DMS53 (cell line): ENCODE measurements around the gene PSMC5.
"Not testable (repeated sequence)": the region's sequence is repeated elsewhere in the genome, so short reads cannot be mapped to it uniquely, and the experiment has no call there.

Experiments
- DNase-seq: peaks from one replicate; lab custom pipeline; 2025; lab: John Stamatoyannopoulos, UW

Gene PSMC5

DNA sequence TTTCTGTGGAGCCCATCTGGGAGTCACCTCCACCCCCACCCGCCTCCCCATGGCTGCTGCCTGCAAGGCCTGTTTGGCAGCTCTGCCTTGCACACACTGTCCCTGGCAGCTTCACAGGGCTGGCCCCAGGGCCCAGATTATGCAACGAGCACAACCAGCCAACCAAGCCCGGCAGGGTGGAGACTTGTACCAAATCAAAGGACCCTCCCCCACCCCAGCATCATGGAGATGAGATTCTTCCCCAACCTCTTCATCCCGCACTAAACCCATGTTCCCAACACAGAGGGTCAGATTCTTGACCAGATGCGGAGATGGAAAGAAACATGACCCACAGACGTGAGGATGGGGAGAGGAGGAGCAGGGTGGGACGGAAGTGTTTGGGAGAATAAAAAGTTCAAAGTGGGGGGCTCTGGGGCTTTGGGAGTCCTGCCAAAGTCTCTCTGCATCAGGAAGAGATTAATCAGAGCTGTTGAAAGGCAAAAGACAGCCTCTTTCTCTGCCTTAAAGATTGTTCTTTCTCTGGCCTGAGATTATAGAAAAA lies 11.5 kb downstream of the PSMC5 start:
- DNase-seq: peak; percentile 13

DNA sequence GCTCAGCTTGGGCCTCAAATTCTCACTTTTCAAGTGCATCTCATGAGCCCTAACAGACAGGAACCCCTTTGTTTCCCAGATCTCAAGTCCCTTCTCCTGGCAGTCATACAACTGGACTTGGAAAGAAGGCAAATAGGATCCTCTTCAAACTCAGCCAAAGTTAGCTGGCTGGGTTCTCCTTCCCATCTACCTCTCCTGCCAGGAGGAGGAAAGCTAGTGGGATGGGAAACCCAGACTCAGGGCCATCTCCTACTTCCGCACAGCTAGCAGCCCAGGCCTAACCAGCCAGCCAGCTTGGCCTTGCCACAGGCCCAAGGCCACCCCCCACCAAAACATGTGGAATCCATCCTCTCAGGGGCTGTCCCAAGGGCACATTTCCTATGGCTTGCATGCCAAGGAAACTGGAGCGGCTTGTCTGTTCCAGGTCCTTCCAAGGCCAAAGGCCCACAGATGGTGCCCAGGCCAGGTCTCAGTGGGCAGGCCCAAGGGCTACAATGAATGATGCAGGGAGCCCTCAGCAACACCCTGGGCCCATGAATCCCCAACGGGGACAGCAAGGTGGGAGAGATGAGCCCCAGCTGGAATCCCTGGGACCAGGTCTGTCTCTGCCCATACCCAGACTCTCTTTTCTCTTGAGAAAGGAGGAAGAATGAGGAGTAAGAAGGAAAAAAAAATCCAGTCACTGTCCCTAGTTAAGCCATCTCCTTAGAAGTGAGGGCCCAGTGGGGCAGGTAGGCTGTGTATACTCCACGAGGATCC lies 13.5 kb downstream of the PSMC5 start:
- no peak for DNase-seq

DNA sequence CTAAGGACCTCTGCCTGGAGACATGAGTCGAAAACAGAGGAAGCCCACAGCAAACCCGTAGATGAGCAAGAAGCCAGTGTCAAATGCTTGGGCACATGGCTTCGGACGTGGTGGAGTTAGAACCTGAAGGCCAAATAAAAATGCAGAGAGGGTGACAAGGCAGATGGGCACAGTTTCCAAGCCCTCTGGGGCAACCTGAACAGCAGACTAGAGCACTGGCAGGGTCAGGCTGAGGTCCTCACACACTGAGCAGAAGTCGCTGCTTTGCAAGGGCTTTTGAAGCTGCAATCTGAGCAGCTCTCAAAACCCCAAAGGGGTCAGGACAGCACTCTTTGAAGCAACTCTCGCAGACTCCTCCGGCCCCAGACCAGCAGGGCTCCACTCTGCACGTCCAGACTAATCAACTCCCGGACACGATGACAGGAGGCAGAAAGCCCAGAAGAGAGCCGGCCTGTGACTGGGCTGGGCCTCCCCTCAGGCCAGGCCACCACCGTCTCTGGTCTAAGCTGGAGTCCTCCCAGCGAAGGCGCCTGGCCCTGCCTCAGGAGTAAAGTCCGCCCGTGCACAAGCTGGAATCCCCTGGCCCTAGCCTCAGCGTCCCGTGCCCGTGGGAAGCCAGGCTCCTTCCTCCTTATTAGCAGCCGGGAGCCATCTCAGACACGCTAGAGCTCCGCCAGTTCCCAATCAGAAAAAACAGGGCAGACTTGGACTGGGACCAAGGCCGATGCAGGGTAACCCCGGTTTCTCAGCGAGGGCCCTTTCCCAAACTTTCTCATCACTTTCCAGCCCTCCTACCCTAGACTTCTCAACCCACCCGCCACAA lies 14.3 kb downstream of the PSMC5 start:
- DNase-seq: peak; percentile 46

DNA sequence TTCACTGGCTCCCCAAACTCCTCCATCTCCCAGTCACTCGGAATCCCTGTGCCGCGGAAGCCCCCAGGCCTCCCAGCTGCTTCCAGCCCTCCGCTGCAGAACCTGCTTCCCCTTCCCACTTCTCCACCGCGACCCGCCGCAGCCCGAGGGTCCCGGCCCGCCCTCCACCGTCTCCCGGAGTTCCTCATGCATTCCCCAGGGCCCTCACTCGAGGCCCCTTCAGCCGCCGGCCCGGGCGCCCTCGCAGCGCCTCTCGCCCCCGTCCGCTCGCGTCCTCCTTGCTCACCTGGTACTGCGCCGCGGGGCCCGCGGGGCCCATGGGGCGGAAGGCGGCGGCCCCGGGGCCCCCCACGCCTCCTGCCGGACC lies 14.9 kb downstream of the PSMC5 start:
- DNase-seq: peak; percentile 74

DNA sequence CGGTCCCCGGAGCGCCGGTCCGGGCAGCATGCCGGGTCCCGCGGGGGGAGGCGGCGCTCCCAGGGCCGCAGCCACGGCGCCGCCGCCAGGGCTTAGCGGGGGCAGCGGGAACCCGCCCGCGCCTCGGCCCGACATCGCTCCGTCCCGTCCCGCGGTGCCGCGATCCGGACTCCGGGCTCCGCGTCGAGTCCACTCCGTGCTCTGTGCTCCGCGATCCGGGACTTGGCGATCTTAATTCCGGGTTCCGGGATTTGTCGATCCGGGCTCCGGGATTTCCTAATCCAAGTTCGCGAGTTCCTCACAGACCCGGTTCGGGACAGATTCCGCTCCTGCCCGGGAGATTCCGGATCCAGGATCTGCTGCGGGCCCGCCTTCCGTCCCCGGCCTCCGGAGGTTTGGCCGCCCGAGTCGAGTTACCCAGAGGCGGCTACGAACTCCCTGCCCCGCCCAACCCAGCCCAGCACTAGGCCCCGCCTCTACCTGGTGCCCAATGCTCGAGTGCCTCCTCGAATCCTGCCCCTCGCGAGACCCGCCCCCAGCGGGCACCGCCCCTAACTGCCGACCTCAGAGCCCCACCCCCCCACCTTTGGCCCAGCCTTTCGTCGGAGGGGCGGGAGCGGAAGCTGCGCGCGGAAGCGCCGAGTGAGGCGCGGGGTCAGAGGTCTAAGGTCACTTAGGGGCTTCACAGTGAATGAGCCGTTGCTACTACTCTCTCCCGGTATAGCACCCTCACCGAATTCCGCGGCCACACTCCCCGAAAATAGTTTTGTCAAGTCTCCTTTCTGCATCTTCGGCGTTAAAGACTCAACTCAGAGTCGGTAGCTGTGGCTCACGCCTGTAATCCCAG lies 15.5 kb downstream of the PSMC5 start, which contains the start of gene SMARCD2:
Gene SMARCD2, minus strand, starts transcription at position 146 of the 847 bp plus-strand sequence. Its CDS starts 11 bp downstream, at position 135.
- DNase-seq: peak; percentile 100

DNA sequence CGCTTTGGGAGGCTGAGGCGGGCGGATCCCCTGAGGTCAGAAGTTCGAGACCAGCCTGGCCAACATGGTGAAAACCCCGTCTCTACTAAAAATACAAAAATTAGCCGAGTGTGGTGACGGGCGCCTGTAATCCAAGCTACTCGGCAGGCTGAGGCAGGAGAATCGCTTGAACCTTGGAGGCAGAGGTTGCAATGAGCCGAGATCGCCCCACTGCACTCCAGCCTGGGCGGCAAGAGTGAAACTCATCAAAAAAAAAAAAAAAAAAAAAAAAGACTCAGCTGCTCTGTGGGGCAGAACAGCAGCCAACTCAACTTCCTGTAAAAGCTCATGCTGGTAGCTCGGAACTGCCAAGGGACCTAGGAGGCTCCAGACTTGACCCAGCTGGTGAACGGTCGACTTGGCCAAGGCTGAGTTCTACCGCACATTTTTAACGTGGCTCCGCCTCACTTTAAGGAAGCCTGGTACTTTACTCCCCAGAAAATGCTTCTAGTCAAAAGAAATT lies 16.2 kb downstream of the PSMC5 start:
- DNase-seq: peak; percentile 69

DNA sequence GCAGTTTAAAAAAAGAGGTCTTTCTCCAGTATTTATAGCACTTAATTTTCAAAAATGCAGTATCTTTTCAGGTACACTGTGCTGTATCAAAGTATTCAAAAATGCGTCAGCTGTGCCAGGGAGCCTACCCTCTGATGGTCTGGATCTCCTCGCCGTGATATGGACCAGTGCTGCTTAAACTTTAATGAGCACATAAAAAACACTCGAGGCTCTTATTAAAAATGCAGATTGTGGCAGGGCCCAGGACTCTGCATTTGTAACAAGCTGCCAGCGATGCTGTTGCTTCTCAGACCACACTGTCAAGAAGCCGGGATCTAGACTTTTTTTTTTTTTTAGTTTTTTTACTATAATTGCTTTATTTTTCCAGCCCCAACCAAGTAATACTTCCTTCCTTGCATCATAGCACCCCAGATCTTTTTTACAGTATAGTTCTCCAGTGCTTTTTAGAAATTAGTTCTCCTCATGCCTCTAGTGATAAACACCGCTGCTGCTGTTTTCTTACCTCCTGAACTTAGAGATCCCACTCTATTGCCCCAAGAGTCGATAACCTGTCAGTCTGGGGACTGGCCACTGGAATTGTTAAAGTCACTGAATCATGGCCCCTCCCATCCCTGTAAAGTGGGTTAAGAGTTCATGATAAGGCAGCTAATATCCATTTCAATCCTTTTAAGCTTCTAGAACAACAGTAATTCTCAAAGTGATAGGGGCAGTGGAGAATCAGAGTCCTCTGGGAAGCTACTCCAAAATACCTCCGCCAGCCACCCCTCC lies 16.9 kb downstream of the PSMC5 start:
- DNase-seq: no peak

DNA sequence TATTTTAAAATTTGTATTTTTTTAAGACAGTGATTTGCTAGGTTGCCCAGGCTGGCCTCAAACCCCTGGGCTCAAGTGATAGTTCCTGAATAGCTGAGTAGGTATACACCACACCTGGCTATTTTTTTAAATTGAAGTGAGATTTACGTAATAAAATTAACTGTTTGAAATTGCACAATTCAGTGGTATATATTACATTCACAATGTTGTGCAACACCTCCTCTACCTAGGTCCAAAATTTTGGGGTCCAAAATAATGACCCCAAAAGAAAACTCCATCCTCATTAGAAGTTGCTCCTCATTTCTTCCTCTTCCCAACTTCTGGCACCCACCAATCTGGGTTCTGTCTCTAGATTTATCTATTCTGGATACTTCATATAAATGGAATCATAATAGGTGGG lies 18.3 kb downstream of the PSMC5 start:
- no peak for DNase-seq

DNA sequence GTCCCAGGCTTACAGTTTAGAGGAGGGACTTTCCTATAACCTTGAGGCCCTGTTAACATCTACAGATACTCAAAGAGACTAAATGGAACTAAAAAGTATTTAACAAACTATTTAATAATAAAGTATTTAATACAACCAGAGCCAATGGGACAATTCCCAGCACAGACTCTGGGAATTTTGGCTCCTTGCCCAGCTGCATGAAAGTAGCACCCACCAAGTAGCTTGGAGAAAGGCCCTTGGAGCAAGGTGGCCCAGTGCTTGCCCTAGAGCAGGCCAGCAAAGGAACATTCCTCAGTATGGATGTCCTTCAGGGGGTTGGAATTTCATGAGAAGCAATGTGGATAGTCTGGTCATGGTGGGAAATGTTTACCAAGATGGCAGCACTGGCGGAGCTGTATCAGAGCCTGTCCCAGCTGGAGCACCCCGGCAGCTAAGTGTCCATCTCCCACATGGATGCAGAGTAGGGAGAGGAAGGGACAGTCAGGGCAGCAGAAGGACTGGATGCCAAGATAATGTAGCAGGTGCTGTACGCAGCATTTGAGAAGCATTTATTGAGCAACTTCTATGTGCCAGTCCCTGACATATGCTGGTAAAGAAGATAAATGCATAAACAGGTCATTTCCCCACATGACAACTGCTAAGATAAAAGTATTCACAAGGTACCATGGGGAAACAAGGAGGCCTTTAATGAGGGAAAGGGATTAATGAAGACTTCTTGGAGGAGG lies 20.5 kb downstream of the PSMC5 start:
- no peak for DNase-seq

DNA sequence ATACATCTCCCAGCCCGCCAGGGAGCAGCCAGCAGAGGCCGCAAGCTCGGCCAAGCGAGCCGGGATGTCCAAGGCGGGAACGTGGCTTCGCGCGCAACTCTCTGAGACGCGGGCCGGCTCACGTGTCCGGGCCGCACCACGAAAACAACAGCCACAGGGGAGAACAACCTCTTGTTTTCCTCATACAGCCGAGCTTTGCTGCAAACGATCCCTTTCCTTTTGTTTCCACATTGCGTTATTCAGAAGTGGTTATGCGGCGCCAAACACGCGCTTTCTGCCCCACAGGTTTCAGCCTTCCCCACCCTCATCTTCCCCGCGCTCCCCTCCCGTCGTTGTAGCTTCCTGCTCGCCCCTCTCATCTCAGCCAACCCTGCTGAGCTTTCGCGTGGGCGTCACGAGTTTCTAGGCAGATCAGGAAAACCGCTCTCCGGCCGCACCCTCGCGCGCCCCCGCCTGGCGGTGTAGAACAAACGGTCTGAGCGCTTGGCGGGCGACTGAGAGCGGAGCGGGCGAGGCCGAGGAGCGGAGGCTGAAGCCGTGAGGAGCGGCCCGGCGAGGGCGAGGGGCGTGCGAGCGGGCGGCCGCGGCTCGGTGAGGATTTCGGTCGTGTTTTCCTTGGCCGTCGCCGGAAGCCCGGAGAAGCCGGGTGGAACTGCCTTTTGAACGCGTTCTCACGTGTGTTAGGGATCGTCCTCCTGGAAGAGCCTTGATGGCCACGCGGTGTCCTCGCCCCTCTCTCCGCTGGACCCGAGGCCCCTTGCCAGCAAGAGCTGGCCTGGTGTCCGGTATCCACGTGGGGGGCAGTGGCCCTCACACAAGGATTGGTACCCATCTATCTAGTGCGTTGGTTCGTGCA lies 21.8 kb downstream of the PSMC5 start:
- peak; percentile 91 for DNase-seq

DNA sequence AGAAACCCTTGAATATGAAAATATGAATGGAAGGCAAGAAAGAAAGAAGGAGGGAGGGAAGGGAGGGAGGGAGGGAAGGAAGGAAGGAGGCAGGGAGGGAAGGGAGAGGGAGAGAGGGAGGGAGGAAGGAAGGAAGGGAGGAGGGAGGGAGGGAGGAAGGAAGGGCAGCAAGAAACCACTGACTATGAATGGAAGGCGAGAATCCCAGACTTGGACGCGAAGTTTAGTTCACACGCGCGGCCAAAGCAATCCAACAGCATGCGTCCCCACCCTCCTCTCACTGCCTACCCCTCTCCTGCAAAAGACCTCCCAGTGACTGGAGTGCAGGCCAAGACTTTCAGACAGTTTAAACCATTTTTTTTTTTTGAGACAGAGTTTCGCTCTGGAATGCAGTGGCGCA lies 23.2 kb downstream of the PSMC5 start:
- no peak for DNase-seq

DNA sequence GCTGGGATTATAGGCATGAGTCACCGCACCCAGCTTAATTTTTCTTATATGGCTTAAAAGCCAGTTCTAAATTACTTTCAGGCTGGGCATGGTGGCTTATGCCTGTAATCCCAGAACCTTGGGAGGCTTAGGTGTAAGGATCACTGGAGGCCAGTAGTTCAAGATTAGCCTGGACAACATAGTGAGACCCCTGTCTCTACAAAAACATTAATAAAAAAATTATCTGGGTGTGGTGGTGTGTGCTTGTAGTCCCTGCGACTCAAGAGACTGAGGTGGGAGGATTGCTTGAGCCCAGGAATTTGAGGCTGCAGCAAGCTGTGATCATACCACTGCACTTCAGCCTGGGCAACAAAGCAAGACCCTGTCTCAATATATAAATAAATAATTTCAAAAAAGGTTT lies 26.0 kb downstream of the PSMC5 start:
- DNase-seq: no peak

DNA sequence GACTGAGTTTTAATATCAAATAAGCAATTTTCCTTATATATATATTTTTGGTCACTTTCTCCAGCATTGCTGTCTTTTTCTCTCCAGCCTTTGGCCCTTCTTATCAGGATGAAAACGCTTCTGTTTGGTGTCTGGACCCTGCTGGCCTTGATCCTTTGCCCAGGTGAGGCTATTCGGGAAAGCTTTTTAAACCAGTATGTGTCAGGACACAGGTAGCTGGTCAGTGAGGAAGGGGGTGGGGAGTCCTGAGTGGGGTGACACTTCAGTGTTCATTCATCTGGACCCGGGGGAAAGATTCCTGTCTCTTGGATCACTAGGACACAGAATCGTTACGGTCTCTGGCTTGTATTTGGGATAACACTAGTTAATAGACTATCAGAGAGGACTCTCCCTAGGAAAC lies 27.5 kb downstream of the PSMC5 start:
- no peak for DNase-seq

DNA sequence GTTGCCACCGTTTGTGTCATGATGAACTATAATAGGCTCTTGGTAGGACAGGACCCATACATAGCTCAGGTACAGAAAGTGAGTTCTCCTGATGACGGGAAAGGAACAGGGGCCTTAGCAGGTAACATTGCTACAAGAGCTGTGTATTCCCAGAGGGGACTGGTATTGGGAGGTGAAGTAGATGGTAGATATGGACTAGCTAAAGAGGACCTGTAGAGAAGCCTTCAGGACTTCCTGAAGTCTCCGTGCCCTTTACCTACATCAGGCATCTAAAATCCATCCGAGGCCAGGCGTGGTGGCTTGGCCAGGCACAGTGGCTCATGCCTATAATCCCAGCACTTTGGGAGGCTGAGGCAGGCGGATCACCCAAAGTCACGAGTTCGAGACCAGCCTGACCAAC lies 28.0 kb downstream of the PSMC5 start:
- no peak for DNase-seq

DNA sequence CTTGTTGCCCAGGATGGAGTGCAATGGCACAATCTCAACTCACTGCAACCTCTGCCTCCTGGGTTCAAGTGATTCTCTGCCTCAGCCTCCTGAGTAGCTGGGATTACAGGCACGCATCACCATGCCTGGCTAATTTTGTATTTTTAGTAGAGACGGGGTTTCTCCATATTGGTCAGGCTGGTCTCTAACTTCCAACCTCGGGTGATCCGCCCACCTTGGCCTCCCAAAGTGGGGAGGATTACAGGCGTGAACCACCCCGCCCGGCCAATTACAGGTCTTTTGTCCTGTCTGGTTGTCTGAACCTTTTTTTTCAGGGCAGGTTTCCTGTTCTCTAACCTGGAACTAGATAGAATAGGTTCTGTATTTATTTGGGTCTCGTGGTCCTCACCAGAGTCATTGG lies 29.2 kb downstream of the PSMC5 start:
- not testable (repeated sequence) for DNase-seq

DNA sequence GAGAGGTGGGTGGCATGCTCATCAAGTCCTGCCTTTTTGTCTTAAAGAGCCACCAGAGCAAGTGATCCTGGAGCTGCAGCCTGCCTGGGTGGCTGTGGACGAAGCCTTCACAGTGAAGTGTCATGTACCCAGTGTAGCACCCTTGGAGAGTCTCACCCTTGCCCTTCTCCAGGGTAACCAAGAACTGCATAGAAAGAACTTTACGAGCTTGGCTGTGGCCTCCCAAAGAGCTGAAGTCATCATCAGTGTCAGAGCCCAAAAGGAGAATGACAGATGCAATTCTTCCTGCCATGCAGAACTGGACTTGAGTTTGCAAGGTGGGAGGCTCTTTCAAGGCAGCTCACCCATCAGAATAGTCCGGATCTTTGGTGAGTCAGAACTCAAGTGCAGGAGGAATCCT lies 32.0 kb downstream of the PSMC5 start:
- no peak for DNase-seq

DNA sequence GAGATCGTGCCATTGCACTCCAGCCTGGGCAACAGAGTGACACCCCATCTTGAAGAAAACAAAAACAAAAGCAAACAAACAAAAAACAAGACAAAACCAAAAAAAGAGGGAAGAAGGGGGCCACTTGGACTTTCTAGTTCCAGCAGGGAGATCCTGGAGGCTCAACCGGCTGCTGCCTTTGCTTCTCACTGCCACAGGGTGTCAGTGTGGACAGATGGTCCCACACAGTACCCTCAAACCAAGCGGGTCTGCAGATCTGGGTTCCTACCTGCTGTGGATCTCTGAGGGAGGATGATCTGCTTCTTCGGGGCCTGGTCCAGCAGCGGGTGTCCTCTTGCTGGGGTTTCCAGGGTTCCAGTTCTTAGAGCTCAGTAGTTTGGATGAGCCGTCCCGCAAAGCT lies 39.4 kb downstream of the PSMC5 start:
- not testable (repeated sequence) for DNase-seq

DNA sequence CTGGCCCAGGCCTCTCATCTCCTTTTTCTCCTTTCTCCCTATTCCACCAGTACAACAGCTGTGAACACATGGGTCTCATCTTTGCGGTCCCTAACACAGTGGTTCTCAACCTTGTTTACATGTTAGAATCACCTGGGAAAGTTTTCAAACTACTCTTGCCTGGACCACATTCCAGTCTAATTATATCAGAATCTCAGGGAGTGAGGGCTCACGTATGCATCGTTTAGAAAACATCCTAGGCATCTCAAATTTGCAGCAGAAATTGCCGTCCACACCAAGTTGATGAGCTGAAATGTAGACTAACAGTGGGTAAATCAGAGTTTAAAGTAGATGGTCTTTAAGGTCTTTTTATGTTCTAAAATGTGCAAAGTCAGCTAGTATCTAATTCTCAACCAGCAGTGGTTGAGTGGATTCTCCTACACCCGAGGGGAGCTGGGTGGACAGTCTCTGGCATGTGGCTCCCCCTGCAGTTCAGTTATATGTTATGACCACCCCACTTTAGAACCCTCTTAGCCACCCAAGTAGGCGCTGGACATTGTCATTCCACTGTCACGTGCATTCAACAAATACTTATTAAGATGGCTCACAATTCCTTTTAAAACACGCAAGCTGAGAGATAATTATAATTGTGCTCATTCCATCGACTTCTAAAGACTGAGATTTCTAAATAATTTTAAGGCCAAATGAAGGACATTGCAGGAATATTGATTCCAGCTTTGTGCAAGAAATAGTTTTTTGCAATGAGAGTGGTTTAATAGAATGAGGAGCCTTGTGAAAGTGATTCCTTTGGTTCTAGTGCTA lies 42.5 kb downstream of the PSMC5 start:
- DNase-seq: not testable (repeated sequence)

DNA sequence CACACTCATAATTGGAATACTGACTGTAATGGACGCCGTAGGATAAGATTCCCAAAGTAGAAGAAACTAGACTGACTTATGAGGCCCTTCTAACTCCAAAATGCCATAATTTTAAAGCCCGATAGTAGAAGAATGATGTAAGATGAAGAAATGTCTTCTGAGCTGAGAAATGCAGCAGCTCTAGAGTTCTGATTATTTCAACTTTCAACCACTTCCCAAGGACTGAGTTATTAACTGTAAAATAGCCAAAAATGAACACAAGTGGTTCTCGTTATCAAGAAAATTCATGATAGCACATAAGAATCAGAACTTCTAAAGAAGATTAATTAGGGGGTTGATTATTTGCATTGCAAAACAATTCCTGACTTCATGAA lies 43.0 kb downstream of the PSMC5 start:
- DNase-seq: not testable (repeated sequence)
